GM19328 (cell line): ENCODE measurements around the gene ZNF587.
A peak's percentile ranks its signal among the peaks of the same experiment; 100 is the strongest.
"Not testable (repeated sequence)": the region's sequence is repeated elsewhere in the genome, so short reads cannot be mapped to it uniquely, and the experiment has no call there.

ENCODE experiments used
- ATAC-seq: cut with Tn5 transposase; IDR thresholded peaks from one replicate; pipeline ENCODE4 v1.9.1; 2021; ENCODE audit warnings: mild to moderate bottlenecking, moderate library complexity; ENCODE audit not compliant: unreplicated experiment

Gene ZNF587

DNA sequence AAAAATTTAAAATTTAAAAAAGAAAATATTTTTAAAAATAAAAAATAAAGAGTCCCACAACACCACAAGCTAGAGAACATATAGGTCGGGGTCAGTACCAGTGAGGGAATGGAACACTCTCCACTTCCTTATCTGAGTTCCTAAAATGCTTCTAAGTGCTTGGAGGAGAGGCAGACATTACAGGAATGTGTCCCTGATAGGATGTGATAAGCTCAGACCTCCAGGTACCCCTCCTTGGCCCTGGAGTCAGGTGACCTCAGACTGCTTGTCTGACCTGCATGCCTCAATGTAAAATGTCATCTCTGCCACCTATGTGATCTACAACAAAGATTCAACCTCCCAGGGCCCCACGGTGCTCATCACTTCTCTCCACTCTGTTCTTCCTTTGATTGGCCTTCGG is 36.4 kb downstream of the ZNF587 start:
- ATAC-seq: no peak

DNA sequence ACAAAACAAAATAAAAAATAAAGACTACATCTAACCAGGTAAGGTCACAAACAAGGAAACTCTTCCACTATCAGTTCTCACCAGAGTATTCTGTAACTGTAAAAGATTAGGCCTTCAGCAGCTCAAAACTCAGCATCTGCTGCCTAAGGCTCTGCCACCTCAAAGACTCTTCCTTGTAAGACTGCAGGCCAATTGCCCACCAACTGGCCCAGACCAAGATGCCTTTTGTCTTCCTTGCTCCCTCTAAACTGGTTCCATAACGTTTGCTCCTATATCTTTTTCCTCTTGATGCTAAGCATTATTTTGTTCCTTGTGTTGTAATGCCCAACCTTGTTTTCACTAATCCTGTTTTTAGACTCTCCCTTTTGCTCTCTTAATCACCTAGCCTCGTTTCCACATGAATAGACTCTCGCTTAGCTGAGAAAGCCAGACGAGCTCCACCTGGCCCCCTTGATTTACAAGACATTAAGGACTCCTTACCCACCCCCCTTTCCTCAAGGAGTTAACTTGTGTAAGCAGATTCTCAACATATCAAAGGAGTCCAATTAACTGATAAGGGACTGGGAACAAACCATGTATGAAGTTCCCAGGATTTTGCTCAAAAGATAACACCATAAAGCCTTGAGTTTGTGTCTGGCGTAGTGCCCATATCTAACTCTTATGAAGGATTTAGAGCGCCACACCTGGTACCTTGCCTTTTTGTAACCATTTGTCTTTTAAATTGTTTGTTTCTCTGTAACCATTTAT is 37.7 kb downstream of the ZNF587 start:
- ATAC-seq: no peak

GRCh38 chr19:57888107-57888559 is 38.5 kb downstream of the ZNF587 start:
- no peak for ATAC-seq

- peak; percentile 73 for ATAC-seq
These were observed 39.0 kb downstream of the ZNF587 start, which contains the start of gene ZNF814 for GRCh38 chr19:57888560-57889231. TSS of gene ZNF814 (minus strand) at chr19:57889037. CDS start at chr19:57888802, 235 bp downstream.

- ATAC-seq: not testable (repeated sequence)
These were observed 41.0 kb downstream of the ZNF587 start for GRCh38 chr19:57890706-57891105.

DNA sequence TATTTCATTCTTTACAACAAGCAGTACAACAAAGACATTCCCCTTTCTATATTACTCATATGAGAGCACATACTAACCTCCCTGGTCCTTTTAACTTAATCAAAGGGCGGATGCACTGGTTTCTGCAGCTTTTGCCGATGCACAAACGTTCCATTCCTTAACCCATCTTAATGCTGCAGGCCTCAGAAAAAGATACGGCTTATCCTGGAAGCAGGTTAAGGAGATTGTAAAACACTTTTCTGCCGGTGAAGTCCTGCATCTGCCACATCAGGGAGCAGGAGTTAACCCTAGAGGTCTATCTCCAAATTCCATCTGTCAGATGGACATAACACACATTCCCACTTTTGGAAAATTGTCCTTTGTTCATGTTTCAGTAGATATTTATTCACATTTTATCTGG is 50.7 kb downstream of the ZNF587 start:
- ATAC-seq: no peak

GRCh38 chr19:57903618-57904184 is 54.0 kb downstream of the ZNF587 start:
- no peak for ATAC-seq

DNA sequence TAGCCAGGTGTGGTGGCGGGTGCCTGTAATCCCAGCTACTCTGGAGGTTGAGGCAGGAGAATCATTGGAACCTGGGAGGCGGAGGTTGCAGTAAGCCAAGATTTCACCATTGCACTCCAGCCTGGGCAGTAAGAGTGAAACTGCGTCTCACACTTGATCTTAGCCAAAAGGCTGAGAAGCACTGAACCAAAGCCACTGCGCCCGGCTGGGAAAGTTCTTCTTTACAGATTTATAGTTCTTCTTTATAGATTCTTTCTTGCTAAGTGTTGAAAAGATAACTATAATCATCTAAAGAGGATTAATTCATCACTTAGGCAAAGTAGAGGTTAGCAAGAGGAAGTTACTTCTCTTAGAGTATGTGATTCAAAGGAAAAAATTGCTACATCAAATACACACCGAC is 55.6 kb downstream of the ZNF587 start:
- ATAC-seq: no peak

GRCh38 chr19:57907394-57907793 is 57.7 kb downstream of the ZNF587 start:
- ATAC-seq: no peak

GRCh38 chr19:57914531-57914930 is 64.9 kb downstream of the ZNF587 start:
- no peak for ATAC-seq
